ENCODE data around the gene KCNIP4.
A peak's percentile ranks its signal among the peaks of the same experiment; 100 is the strongest.

KCNIP4 gene

GRCh38 chr4:21806991-21807390 lies 141.6 kb downstream of the KCNIP4 start:
- Histone ChIP-seq H3K4me3 (ENCODE audit: extremely low read depth, insufficient read depth, low read length, poor library complexity, severe bottlenecking) (no peak overlapping the region), H3K9me3 (ENCODE audit: control insufficient read depth, low read length) (peaks cover 5% of the 10 kb centered on the region), H3K27ac (ENCODE audit: low read depth, low read length, severe bottlenecking) (no peak overlapping the region), H3K36me3 (ENCODE audit: control insufficient read depth, insufficient read depth, low read length) (no peaks in the 10 kb centered on the region), H3K4me1 (ENCODE audit: control insufficient read depth, insufficient read depth, low read length, poor library complexity, severe bottlenecking) (peaks cover 14% of the 10 kb centered on the region)
- WGBS, 2 experiments (ENCODE audit: insufficient coverage in 2 of 2), result 89% methylated on average over 2 of the region's 3 CpGs; no CpG with 5 or more reads in 1 of the 2 experiments

DNA sequence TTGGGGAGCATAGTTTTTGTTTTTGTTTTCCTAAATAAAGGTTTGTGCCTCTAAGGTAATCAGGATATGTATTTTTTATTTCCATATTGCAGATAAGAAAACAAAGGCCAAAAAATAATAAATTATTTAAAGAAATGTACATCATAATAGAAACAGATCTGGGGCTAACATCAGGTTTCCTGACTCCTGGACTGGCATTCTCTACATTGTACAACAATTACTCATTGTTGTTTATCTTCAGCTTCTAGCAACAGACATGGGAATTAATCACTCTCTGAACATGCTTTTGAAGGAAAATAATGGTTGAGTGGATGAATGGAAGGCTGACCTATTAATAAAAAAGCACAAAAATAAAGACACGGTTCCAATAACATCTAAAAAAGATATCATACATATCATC lies 146.2 kb downstream of the KCNIP4 start:
- Histone ChIP-seq H3K27ac (ENCODE audit: low read depth, low read length, severe bottlenecking) (peak overlapping the region; percentile 90), H3K36me3 (ENCODE audit: control insufficient read depth, insufficient read depth, low read length) (no peaks in the 10 kb centered on the region), H3K9me3 (ENCODE audit: control insufficient read depth, low read length) (peaks cover 5% of the 10 kb centered on the region), H3K4me3 (ENCODE audit: extremely low read depth, insufficient read depth, low read length, poor library complexity, severe bottlenecking) (no peak overlapping the region), H3K4me1 (ENCODE audit: control insufficient read depth, insufficient read depth, low read length, poor library complexity, severe bottlenecking) (peaks cover 10% of the 10 kb centered on the region)
- WGBS, 2 experiments (ENCODE audit: insufficient coverage in 2 of 2), result no CpG with 5 or more reads among the region's 1 CpG

DNA sequence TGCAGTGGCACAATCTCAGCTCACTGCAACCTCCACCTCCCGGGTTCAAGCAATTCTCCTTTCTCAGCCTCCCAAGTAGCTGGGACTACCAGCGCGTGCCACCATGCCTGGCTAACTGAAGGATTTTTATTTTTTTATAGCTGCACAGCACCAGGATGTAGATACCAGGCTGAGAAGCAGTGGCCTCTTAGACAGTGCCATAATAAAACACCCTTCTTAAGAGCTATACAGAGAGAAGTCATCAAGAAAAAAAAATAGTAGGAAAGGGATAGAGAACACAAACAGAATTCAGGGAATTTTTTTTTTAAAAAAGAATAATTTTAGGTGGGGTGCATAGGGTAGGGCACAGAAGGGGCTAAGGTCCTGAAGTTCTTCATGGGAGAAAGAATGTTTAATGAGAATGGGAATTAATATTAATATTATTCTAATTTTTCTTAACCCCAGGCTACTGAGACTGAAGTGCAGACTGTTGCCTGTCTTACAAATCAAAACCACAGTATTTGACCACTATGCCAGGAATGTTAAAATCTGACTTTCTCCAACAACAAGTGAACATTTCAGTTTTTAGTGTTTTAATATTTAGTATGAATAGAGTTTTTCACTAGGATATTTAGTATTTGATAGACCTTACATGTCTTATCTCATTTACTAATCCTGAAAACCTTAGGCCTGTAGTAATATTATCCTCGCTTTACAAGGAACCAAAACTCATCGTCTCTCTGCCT lies 146.7 kb downstream of the KCNIP4 start:
- Histone ChIP-seq H3K36me3 (ENCODE audit: control insufficient read depth, insufficient read depth, low read length) (no peaks in the 10 kb centered on the region), H3K4me1 (ENCODE audit: control insufficient read depth, insufficient read depth, low read length, poor library complexity, severe bottlenecking) (peaks cover 10% of the 10 kb centered on the region), H3K27ac (ENCODE audit: low read depth, low read length, severe bottlenecking) (peak overlapping the region; percentile 90), H3K9me3 (ENCODE audit: control insufficient read depth, low read length) (peaks cover 5% of the 10 kb centered on the region), H3K4me3 (ENCODE audit: extremely low read depth, insufficient read depth, low read length, poor library complexity, severe bottlenecking) (no peak overlapping the region)
- no CpG with 5 or more reads among the region's 5 CpGs for WGBS, 2 experiments (ENCODE audit: insufficient coverage in 2 of 2)

GRCh38 chr4:21795091-21795490 lies 153.5 kb downstream of the KCNIP4 start:
- H3K9me3 ChIP-seq (ENCODE audit: control insufficient read depth, low read length), result no peaks in the 10 kb centered on the region
- no peaks in the 10 kb centered on the region for H3K36me3 ChIP-seq (ENCODE audit: control insufficient read depth, insufficient read depth, low read length)
- 88 to 91% methylated on average over 8 of the region's 9 CpGs for WGBS, 2 experiments (ENCODE audit: insufficient coverage in 2 of 2)
- H3K4me3 ChIP-seq (ENCODE audit: extremely low read depth, insufficient read depth, low read length, poor library complexity, severe bottlenecking), result no peak overlapping the region
- no peak overlapping the region for H3K27ac ChIP-seq (ENCODE audit: low read depth, low read length, severe bottlenecking)
- H3K4me1 ChIP-seq (ENCODE audit: control insufficient read depth, insufficient read depth, low read length, poor library complexity, severe bottlenecking), result peaks cover 2% of the 10 kb centered on the region

DNA sequence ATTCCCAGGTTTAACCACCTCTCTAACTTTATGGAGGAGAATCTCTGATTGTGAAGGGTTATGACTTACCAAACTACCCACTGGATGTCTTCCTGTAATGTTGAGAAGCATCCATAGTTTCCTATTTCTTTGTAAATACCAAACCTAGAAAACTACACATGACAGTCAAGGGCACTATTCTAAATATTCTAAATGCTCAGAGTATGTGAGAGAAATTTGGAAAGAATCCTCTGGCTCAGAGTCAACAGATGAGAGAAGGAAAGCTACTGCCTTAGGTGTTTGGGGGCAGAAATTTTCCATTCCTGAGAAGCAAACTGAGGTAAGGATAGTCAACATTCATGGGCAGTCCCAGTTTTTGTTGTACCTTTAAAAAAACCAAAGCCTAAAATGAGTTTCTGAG lies 155.8 kb downstream of the KCNIP4 start:
- Histone ChIP-seq H3K36me3 (ENCODE audit: control insufficient read depth, insufficient read depth, low read length) (no peaks in the 10 kb centered on the region), H3K9me3 (ENCODE audit: control insufficient read depth, low read length) (no peaks in the 10 kb centered on the region), H3K4me3 (ENCODE audit: extremely low read depth, insufficient read depth, low read length, poor library complexity, severe bottlenecking) (no peak overlapping the region), H3K4me1 (ENCODE audit: control insufficient read depth, insufficient read depth, low read length, poor library complexity, severe bottlenecking) (peaks cover 2% of the 10 kb centered on the region), H3K27ac (ENCODE audit: low read depth, low read length, severe bottlenecking) (no peak overlapping the region)

- Histone ChIP-seq H3K4me3 (ENCODE audit: extremely low read depth, insufficient read depth, low read length, poor library complexity, severe bottlenecking) (no peak overlapping the region), H3K4me1 (ENCODE audit: control insufficient read depth, insufficient read depth, low read length, poor library complexity, severe bottlenecking) (peaks cover 2% of the 10 kb centered on the region), H3K9me3 (ENCODE audit: control insufficient read depth, low read length) (no peaks in the 10 kb centered on the region), H3K36me3 (ENCODE audit: control insufficient read depth, insufficient read depth, low read length) (no peaks in the 10 kb centered on the region), H3K27ac (ENCODE audit: low read depth, low read length, severe bottlenecking) (no peak overlapping the region)
- 14% methylated on average over 1 of the region's 4 CpGs; no CpG with 5 or more reads in 1 of the 2 experiments for WGBS, 2 experiments (ENCODE audit: insufficient coverage in 2 of 2)
These were observed 158.0 kb downstream of the KCNIP4 start for GRCh38 chr4:21790438-21791029.

DNA sequence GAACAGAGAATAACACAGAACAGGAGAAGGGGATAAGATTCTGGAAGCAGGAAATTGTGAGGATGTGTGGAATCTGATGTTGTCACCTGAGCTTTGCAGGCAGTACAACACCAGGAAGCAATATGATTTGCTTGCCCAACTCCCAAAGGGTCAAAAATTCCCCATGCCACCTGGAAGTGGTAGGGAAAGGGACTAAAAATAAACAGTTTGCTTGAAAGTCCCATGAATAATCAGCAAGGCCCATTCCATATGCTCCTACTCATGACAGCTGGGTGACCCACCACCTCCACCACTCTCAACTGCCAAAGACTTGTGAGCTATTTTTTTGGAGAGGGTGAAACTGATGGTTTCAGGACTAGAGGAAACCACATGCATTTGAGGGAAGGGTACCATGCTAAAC lies 168.4 kb downstream of the KCNIP4 start:
- peaks cover 3% of the 10 kb centered on the region for H3K4me1 ChIP-seq (ENCODE audit: control insufficient read depth, insufficient read depth, low read length, poor library complexity, severe bottlenecking)
- H3K27ac ChIP-seq (ENCODE audit: low read depth, low read length, severe bottlenecking), result no peak overlapping the region
- no peaks in the 10 kb centered on the region for H3K36me3 ChIP-seq (ENCODE audit: control insufficient read depth, insufficient read depth, low read length)
- H3K4me3 ChIP-seq (ENCODE audit: extremely low read depth, insufficient read depth, low read length, poor library complexity, severe bottlenecking), result no peak overlapping the region
- H3K9me3 ChIP-seq (ENCODE audit: control insufficient read depth, low read length), result no peaks in the 10 kb centered on the region

- H3K4me1 ChIP-seq (ENCODE audit: control insufficient read depth, insufficient read depth, low read length, poor library complexity, severe bottlenecking), result peaks cover 3% of the 10 kb centered on the region
- no peak overlapping the region for H3K4me3 ChIP-seq (ENCODE audit: extremely low read depth, insufficient read depth, low read length, poor library complexity, severe bottlenecking)
- no peak overlapping the region for H3K27ac ChIP-seq (ENCODE audit: low read depth, low read length, severe bottlenecking)
- H3K9me3 ChIP-seq (ENCODE audit: control insufficient read depth, low read length), result no peaks in the 10 kb centered on the region
- no CpG with 5 or more reads among the region's 2 CpGs for WGBS, 2 experiments (ENCODE audit: insufficient coverage in 2 of 2)
- H3K36me3 ChIP-seq (ENCODE audit: control insufficient read depth, insufficient read depth, low read length), result no peaks in the 10 kb centered on the region
These were observed 169.9 kb downstream of the KCNIP4 start for GRCh38 chr4:21778702-21779101.

DNA sequence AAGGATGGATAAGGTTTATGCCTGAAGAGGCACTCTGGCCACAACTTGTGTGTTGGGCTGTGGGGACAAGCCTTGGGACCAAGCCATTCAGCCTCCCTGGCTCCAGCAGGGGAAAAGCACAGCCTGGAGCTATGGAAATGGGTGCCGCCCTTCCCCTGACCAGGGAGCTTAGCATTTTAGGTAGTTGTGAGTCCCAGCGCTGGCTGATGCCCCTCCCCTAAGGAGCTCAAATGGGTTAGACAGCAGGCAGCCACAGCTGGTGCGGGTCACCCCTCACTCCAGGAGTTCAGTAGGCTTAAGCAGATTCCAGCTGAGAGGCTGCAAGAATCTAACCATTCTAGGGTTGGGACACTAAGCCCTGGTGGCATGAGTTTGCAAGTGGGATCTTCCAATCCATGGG lies 172.9 kb downstream of the KCNIP4 start:
- H3K36me3 ChIP-seq (ENCODE audit: control insufficient read depth, insufficient read depth, low read length), result no peaks in the 10 kb centered on the region
- no peaks in the 10 kb centered on the region for H3K9me3 ChIP-seq (ENCODE audit: control insufficient read depth, low read length)
- no peak overlapping the region for H3K27ac ChIP-seq (ENCODE audit: low read depth, low read length, severe bottlenecking)
- H3K4me3 ChIP-seq (ENCODE audit: extremely low read depth, insufficient read depth, low read length, poor library complexity, severe bottlenecking), result no peak overlapping the region
- 89 to 92% methylated on average over 2 of the region's 3 CpGs for WGBS, 2 experiments (ENCODE audit: insufficient coverage in 2 of 2)
- H3K4me1 ChIP-seq (ENCODE audit: control insufficient read depth, insufficient read depth, low read length, poor library complexity, severe bottlenecking), result no peaks in the 10 kb centered on the region

DNA sequence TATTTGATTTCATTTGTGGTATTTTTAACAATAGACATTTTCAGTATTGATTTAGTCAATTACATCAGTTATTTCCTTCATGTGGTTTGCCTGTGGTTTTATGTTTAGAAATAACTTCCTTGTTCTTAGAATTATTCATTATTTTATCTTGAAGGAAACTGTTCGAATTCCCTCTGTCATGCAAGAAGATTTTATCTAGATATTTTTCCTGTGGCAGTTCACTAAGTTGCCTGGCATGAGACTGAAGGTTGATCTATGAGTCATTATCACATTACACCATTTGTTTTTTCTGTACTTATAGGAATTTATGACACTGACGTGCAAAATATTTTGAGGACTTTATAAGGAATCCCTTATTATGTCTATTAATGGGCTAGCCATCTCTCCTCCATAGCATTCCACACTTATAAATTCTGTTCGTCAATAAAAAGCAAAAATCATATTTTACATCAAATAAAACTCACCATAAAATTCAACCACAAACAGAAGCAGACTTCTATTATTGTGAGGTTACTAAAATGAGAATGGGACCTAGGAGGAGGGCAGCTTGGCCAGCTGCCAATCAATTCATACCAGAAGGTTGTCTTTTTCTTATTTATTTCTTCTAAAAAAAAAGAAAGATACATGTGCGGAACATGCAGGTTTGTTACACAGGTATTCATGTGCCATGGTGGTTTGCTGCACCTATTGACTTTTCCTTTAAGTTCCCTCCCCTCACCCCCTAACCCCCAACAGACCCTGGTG lies 179.0 kb downstream of the KCNIP4 start:
- no CpG with 5 or more reads among the region's 4 CpGs for WGBS, 2 experiments (ENCODE audit: insufficient coverage in 2 of 2)
- Histone ChIP-seq H3K9me3 (ENCODE audit: control insufficient read depth, low read length) (no peaks in the 10 kb centered on the region), H3K4me1 (ENCODE audit: control insufficient read depth, insufficient read depth, low read length, poor library complexity, severe bottlenecking) (no peaks in the 10 kb centered on the region), H3K36me3 (ENCODE audit: control insufficient read depth, insufficient read depth, low read length) (no peaks in the 10 kb centered on the region), H3K27ac (ENCODE audit: low read depth, low read length, severe bottlenecking) (no peak overlapping the region), H3K4me3 (ENCODE audit: extremely low read depth, insufficient read depth, low read length, poor library complexity, severe bottlenecking) (no peak overlapping the region)

Data from mesodermal cell (in vitro differentiated cells).